Astrocyte of the spinal cord (primary cell): ENCODE measurements around the gene C2orf76.
"Not testable (repeated sequence)": the region's sequence is repeated elsewhere in the genome, so short reads cannot be mapped to it uniquely, and the experiment has no call there.

ENCODE experiments used
- DNase-seq: peaks from one replicate; pipeline ENCODE4 v3.0.0; 2011; ENCODE audit warnings: low read depth, low spot score
- H3K4me3 ChIP-seq: 2 replicates; pipeline ENCODE4 v1.5.1; 2011; ENCODE audit warnings: low read depth, mild to moderate bottlenecking, low read length, moderate library complexity
- in situ Hi-C: cut with HindIII; loops from 2 replicates; pipeline ENCODE4 v1.10.0; 2017; ENCODE audit warnings: low sequenced_read_pairs
- TF ChIP-seq, protein P1 (sequence below): IDR thresholded peaks from 2 replicates; pipeline ENCODE4 v1.5.1; 2012; ENCODE audit warnings: low read depth, mild to moderate bottlenecking, low read length, inconsistent platforms

C2orf76 gene

DNA sequence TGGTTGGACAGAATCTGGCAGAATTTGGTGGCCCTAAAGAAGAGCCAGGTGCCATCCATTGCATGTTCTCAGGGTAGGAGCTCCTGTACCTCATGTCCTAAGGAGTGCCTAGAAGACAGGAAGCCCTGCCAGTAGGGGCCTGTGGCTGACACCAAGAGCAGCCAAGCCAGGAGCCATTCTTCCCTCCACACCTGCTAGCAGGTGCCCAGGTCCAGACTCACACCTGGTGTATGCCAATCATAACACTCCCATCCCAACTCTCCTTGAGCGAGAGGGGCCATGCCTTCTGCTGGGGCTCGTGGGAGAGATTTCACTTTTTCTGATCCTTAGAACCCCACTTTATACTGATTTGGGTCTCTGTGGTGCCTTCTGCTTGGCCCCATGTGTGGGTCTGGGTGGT is 38.5 kb upstream of the C2orf76 start:
- TF ChIP-seq, protein P1, sequence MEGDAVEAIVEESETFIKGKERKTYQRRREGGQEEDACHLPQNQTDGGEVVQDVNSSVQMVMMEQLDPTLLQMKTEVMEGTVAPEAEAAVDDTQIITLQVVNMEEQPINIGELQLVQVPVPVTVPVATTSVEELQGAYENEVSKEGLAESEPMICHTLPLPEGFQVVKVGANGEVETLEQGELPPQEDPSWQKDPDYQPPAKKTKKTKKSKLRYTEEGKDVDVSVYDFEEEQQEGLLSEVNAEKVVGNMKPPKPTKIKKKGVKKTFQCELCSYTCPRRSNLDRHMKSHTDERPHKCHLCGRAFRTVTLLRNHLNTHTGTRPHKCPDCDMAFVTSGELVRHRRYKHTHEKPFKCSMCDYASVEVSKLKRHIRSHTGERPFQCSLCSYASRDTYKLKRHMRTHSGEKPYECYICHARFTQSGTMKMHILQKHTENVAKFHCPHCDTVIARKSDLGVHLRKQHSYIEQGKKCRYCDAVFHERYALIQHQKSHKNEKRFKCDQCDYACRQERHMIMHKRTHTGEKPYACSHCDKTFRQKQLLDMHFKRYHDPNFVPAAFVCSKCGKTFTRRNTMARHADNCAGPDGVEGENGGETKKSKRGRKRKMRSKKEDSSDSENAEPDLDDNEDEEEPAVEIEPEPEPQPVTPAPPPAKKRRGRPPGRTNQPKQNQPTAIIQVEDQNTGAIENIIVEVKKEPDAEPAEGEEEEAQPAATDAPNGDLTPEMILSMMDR: no peak
- DNase-seq: no peak
- H3K4me3 ChIP-seq: no peak overlapping the region
- in situ Hi-C loops: no loop called here

DNA sequence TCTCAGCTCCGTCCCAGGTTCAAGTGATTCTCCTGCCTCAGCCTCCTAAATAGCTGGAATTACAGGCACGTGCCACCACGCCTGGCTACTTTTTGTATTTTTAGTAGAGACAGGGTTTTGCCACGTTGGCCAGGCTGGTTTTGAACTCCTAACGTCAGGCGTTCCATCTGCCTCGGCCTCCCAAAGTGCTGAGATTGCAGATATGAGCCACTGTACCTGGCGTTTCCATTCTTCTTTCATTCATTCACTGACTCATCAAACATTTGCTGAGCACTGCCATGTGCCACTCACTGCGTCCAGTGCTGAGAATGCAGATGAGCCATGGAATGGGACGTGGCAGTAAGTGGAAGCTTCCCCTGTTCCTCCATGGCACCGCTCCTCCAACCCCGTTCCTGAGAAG is 37.0 kb upstream of the C2orf76 start:
- DNase-seq, H3K4me3 ChIP-seq, in situ Hi-C loops: not testable (repeated sequence)

DNA sequence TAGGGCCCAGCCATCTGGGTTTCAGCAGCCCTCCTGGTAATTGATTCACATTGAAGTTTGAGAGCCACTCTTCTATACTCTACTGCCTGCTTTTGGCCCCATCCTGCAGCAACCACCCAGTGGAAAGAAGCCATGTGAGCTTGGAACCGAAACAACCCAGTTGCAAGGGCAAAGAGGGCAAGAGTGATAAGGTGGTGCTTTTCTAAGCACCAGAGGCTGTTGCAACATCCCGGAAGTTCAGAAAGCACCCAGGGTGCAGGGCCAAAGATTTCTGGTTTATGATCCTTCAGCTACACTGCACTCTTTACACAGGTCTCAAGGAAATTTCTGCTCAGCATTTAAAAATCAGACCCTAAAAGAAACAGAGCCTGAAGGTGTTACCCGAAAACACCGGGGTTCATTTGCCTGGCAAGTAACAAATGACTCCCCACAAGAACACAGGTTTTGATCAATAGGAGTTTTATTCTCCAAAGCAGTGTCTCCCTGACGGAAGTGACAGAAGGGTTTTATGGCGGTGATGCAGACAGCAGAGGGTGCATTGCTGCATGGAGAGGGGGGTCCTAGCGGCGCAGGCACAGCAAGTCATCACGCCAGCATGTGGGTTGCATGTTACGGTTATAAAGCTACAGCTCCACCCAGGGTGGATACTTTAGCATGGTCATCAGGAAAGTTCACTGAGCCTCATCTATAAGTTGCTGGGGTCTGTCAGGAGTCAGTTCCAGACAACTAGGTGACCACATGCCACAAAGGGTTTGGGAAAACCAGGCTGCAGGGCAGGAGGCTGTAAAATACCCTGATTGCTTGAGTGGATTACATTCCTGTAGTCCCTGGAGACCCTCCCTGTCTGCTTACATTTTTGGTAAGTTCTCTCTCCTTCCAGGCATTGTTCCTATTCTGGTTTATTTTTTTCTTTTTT is 36.3 kb upstream of the C2orf76 start:
- no peak overlapping the region for H3K4me3 ChIP-seq
- TF ChIP-seq, protein P1: no peak
- in situ Hi-C loops: no loop called here
- DNase-seq: no peak

DNA sequence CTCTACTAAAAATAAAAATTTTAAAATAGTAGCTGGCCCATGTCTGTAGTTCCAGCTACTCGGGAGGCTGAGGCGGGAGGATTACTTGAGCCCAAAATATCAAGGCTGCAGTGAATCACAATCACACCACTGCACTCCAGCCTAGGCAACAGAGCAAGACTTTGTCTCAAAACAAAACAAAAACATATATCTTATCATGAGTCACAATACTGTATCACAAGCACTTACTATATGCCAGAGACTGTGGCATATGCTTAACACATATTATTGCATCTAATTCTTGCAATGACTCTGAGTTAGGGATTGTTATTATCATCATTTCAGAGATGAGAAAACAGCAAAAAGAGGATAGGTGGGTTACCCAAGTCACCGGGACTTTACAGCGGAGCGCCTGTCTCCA is 35.5 kb upstream of the C2orf76 start:
- TF ChIP-seq, protein P1: no peak
- no peak overlapping the region for H3K4me3 ChIP-seq
- no peak for DNase-seq
- in situ Hi-C loops: no loop called here

DNA sequence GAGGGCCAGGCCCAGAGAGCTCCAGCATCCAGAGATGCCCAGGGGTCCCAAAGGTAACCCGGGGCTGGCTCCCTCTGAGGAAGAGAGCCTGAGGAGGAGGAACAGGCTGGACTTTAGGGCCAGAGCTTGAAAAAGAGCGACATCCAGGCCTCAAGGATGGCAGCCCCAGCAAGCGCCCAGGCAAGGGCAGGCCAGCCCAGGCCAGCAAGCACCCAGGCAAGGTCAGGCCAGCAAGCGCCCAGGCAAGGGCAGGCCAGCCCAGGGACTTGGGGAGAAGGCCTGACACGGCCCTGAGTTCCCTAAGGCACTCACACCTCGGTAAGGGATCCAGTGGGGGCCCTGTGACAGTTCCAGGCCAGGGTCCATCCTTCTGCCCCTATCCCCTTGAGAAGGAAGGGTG is 30.6 kb upstream of the C2orf76 start:
- TF ChIP-seq, protein P1: no peak
- no peak for DNase-seq
- in situ Hi-C loops: no loop called here
- no peak overlapping the region for H3K4me3 ChIP-seq

DNA sequence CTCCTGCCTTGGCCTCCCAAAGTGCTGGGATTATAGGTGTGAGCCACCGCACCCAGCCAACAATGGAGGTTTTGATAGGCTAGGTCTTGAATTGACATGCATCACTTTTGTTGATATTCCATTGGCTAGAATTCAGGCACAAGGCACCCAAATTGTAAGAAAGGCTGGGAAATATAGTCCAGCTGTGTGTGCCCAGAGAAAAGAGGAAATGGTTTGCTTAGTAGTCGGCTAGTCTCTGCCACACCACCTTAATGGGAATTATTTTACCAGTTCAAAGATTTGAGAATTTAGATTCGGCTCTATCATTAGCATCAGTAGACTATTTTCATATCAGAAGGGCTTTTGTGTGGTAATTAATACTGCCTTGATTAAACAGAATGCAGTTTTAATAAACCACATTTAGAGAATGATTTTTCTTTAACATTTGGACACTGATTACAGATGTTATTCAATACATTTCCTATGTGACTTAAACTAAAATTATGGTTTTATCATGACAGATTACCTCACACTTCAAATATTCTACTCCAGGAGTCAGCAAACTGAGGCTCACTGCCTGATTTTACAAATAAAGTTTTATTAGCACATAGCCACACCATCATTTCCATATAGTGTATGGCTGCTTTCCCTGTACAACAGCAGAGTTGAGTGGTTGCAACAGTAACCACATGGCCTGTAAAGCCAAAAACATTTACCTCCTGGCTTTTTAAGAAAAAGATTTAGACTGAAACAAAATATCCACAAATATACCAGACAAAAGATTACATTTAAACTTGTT is 27.5 kb upstream of the C2orf76 start:
- TF ChIP-seq, protein P1: no peak
- H3K4me3 ChIP-seq: no peak overlapping the region
- no peak for DNase-seq
- in situ Hi-C loops: no loop called here
